WTC11 (cell line): ENCODE data around the gene VSTM2L. TPM values are rescaled to one million over a fixed set of nuclear protein-coding genes. Genes with fewer than 3 reads are reported as not detected.

Source experiments
- ATAC-seq: fragments of 200-7000 bp; cut with Tn5 transposase; 2 replicates; pipeline ENCODE4 v1.10.0; 2021; ENCODE audit warnings: mild to moderate bottlenecking, moderate library complexity
- CTCF ChIA-PET: fragments of 300-600 bp; sonication (Branson Sonifier 250); formaldehyde crosslinking; loops from one replicate; lab custom pipeline; 2021; ENCODE audit warnings: antibody characterized with exemption; lab: Charles Lee
- POLR2A ChIA-PET: fragments of 350-600 bp; sonication (Branson Sonifier 250); formaldehyde crosslinking; loops from one replicate; lab custom pipeline; 2021; ENCODE audit warnings: antibody characterized with exemption; lab: Charles Lee
- DNase-seq: peaks from one replicate; pipeline ENCODE4 v3.0.0; 2021; ENCODE audit warnings: low spot score
- H3K27ac Mint-ChIP-seq: 2 replicates; pipeline ENCODE4 v1.8.0; 2021; ENCODE audit warnings: mixed read lengths
- H3K27me3 Mint-ChIP-seq: 2 replicates; pipeline ENCODE4 v1.8.0; 2021; ENCODE audit warnings: low read depth, mild to moderate bottlenecking, moderate library complexity, mixed read lengths
- H3K36me3 Mint-ChIP-seq: 2 replicates; pipeline ENCODE4 v1.8.0; 2021; ENCODE audit warnings: mixed read lengths
- H3K4me1 Mint-ChIP-seq: 2 replicates; pipeline ENCODE4 v1.8.0; 2022; ENCODE audit warnings: mixed read lengths
- H3K4me3 Mint-ChIP-seq: 2 replicates; pipeline ENCODE4 v1.8.0; 2021; ENCODE audit warnings: mild to moderate bottlenecking, moderate library complexity, mixed read lengths
- H3K9me3 Mint-ChIP-seq: 2 replicates; pipeline ENCODE4 v1.8.0; 2021; ENCODE audit warnings: mixed read lengths
- AFF4 ChIP-seq: sonication (generic); formaldehyde crosslinking; IDR thresholded peaks from 2 replicates; pipeline ENCODE4 v1.8.1; 2023; ENCODE audit warnings: mild to moderate bottlenecking, missing genetic modification reagents, borderline replicate concordance
- ARID4B ChIP-seq: sonication (generic); formaldehyde crosslinking; IDR thresholded peaks from 2 replicates; pipeline ENCODE4 v1.8.0; 2023; ENCODE audit warnings: missing genetic modification reagents, mild to moderate bottlenecking, borderline replicate concordance
- ESRRA ChIP-seq: sonication (generic); formaldehyde crosslinking; IDR thresholded peaks from 2 replicates; pipeline ENCODE4 v1.8.1; 2022; ENCODE audit warnings: mild to moderate bottlenecking, missing genetic modification reagents, borderline replicate concordance
- FOXP1 ChIP-seq: sonication (generic); formaldehyde crosslinking; IDR thresholded peaks from 2 replicates; pipeline ENCODE4 v1.8.0; 2022; ENCODE audit warnings: missing genetic modification reagents, mild to moderate bottlenecking, moderate library complexity, borderline replicate concordance
- FOXP4 ChIP-seq: sonication (generic); formaldehyde crosslinking; IDR thresholded peaks from 2 replicates; pipeline ENCODE4 v1.8.0; 2022; ENCODE audit warnings: mild to moderate bottlenecking, missing genetic modification reagents
- GABPB1 ChIP-seq: sonication (generic); formaldehyde crosslinking; IDR thresholded peaks from 2 replicates; pipeline ENCODE4 v1.8.1; 2023; ENCODE audit warnings: mild to moderate bottlenecking, missing genetic modification reagents
- IRF1 ChIP-seq: sonication (generic); formaldehyde crosslinking; IDR thresholded peaks from 2 replicates; pipeline ENCODE4 v1.8.0; 2023; ENCODE audit warnings: missing genetic modification reagents
- MLX ChIP-seq: sonication (generic); formaldehyde crosslinking; IDR thresholded peaks from 2 replicates; pipeline ENCODE4 v1.8.1; 2023; ENCODE audit warnings: mild to moderate bottlenecking, missing genetic modification reagents, moderate library complexity
- NR1H2 ChIP-seq: sonication (generic); formaldehyde crosslinking; IDR thresholded peaks from 2 replicates; pipeline ENCODE4 v1.9.0; 2021; ENCODE audit warnings: mild to moderate bottlenecking, moderate library complexity, missing genetic modification reagents
- PRDM15 ChIP-seq: sonication (generic); formaldehyde crosslinking; IDR thresholded peaks from 2 replicates; pipeline ENCODE4 v1.8.0; 2022; ENCODE audit warnings: missing genetic modification reagents
- PREB ChIP-seq: sonication (generic); formaldehyde crosslinking; IDR thresholded peaks from 2 replicates; pipeline ENCODE4 v1.8.1; 2022; ENCODE audit warnings: mild to moderate bottlenecking, missing genetic modification reagents, moderate library complexity, borderline replicate concordance
- PRRX2 ChIP-seq: fragments of 250-450 bp; sonication (Bioruptor Pico); IDR thresholded peaks from 2 replicates; pipeline ENCODE4 v1.8.0; 2021; ENCODE audit warnings: mild to moderate bottlenecking
- TEAD4 ChIP-seq: sonication (generic); formaldehyde crosslinking; IDR thresholded peaks from 2 replicates; pipeline ENCODE4 v1.8.0; 2022; ENCODE audit warnings: mild to moderate bottlenecking, missing genetic modification reagents
- ZNF423 ChIP-seq: fragments of 250-450 bp; sonication (Bioruptor Pico); IDR thresholded peaks from 2 replicates; pipeline ENCODE4 v2.1.2; 2022; ENCODE audit warnings: mild to moderate bottlenecking, moderate library complexity
- ZNF671 ChIP-seq: fragments of 250-450 bp; sonication (Bioruptor Pico); IDR thresholded peaks from 2 replicates; pipeline ENCODE4 v1.8.0; 2021; ENCODE audit warnings: mild to moderate bottlenecking
- total RNA-seq: library from RNA; stranded (reverse); gene quantifications from 3 replicates; pipeline ENCODE4 v1.2.3, GENCODE V29; 2021

Gene VSTM2L
- total RNA-seq, 1 experiment from 2014 or later: 1.9 TPM

GRCh38 chr20:37945091-37945547 lies 42.2 kb downstream of the VSTM2L start (continued):
- TF ChIP-seq PRDM15 (CRISPR knock-in tag) (no peak), PREB (no peak), ESRRA (no peak), IRF1 (no peak), TEAD4 (CRISPR knock-in tag) (no peak), AFF4 (CRISPR knock-in tag) (no peak)

GRCh38 chr20:37946946-37947345 lies 44.0 kb downstream of the VSTM2L start:
- Mint-ChIP-seq H3K27ac (no peak overlapping the region), H3K4me1 (peaks cover 3% of the 10 kb centered on the region; the same call in 1 of the 2 replicates), H3K9me3 (peaks cover 15% of the 10 kb centered on the region), H3K36me3 (peaks cover 2% of the 10 kb centered on the region; the same call in 1 of the 2 replicates), H3K4me3 (no peak overlapping the region), H3K27me3 (no peaks in the 10 kb centered on the region; the same call in 1 of the 2 replicates)
- no peak for DNase-seq
- ChIA-PET CTCF (interaction anchor here (1.5 kb wide), 1 partner anchor 34 kb away, joined by 3 read pairs; no protein-coding TSS in a partner anchor), POLR2A (no interaction called here)
- no peak for ATAC-seq
- TF ChIP-seq ZNF423 (CRISPR knock-in tag) (no peak), NR1H2 (CRISPR knock-in tag) (no peak), ZNF671 (CRISPR knock-in tag) (no peak), ARID4B (CRISPR knock-in tag) (no peak), FOXP1 (no peak), GABPB1 (CRISPR knock-in tag) (no peak), MLX (CRISPR knock-in tag) (no peak), PRRX2 (CRISPR knock-in tag) (no peak), PRDM15 (CRISPR knock-in tag) (no peak), FOXP4 (CRISPR knock-in tag) (no peak)
